Measurements from ENCODE around the gene LIPC.

DNA sequence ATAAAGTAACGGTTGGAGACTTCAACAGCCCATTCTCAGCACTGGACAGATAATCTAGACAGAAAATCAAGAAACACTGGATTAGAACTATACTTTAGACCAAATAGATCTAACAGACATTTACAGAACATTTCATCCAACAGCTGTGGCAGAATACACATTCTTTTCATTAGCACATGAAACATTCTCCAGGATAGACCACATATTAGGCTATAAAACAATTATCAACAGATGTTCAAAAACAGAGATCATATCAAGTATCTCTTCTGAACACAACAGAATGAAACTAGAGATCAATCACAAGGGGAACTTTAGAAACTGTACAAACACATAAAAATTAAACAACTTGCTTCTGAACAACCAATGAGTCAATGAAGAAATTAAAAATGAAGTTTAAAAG lies 184.4 kb downstream of the LIPC start:
- TF ChIP-seq, protein P1, sequence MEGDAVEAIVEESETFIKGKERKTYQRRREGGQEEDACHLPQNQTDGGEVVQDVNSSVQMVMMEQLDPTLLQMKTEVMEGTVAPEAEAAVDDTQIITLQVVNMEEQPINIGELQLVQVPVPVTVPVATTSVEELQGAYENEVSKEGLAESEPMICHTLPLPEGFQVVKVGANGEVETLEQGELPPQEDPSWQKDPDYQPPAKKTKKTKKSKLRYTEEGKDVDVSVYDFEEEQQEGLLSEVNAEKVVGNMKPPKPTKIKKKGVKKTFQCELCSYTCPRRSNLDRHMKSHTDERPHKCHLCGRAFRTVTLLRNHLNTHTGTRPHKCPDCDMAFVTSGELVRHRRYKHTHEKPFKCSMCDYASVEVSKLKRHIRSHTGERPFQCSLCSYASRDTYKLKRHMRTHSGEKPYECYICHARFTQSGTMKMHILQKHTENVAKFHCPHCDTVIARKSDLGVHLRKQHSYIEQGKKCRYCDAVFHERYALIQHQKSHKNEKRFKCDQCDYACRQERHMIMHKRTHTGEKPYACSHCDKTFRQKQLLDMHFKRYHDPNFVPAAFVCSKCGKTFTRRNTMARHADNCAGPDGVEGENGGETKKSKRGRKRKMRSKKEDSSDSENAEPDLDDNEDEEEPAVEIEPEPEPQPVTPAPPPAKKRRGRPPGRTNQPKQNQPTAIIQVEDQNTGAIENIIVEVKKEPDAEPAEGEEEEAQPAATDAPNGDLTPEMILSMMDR (IDR thresholded peaks at IDR 0.05) = no peak
- no peak for TF ChIP-seq EP300 (IDR thresholded peaks at IDR 0.05)
- no peak for TF ChIP-seq POLR2A (IDR thresholded peaks at IDR 0.05)

Measured in sigmoid colon (tissue), 4 donors.